C4-2B (cell line): ENCODE results near the gene PTGER4.

Source experiments
- H3K27ac ChIP-seq: fragments of 450-650 bp; 2 replicates; pipeline ENCODE4 v1.5.1; 2017
- ZFX ChIP-seq: fragments of 450-650 bp; IDR thresholded peaks from 2 replicates; pipeline ENCODE4 v1.6.1; 2017
- TF ChIP-seq, protein P1 (sequence below): fragments of 450-650 bp; conservative IDR thresholded peaks from 2 replicates; pipeline ENCODE4 v1.5.1; 2017; ENCODE audit warnings: mild to moderate bottlenecking

Gene PTGER4

DNA sequence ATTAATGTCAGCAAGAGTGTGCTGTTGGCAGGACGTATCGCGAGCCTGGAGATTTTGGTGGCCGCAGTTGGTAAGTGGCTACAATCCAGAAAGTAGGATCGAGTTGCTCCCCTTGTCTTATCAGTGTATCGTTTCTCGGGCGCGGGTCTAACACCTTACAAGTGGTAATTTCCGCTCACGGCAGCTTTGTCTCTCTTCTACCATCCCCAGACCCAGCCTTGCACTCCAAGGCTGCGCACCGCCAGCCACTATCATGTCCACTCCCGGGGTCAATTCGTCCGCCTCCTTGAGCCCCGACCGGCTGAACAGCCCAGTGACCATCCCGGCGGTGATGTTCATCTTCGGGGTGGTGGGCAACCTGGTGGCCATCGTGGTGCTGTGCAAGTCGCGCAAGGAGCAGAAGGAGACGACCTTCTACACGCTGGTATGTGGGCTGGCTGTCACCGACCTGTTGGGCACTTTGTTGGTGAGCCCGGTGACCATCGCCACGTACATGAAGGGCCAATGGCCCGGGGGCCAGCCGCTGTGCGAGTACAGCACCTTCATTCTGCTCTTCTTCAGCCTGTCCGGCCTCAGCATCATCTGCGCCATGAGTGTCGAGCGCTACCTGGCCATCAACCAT is 1.1 kb downstream of the PTGER4 start:
- no peak for TF ChIP-seq ZFX
- TF ChIP-seq, protein P1, sequence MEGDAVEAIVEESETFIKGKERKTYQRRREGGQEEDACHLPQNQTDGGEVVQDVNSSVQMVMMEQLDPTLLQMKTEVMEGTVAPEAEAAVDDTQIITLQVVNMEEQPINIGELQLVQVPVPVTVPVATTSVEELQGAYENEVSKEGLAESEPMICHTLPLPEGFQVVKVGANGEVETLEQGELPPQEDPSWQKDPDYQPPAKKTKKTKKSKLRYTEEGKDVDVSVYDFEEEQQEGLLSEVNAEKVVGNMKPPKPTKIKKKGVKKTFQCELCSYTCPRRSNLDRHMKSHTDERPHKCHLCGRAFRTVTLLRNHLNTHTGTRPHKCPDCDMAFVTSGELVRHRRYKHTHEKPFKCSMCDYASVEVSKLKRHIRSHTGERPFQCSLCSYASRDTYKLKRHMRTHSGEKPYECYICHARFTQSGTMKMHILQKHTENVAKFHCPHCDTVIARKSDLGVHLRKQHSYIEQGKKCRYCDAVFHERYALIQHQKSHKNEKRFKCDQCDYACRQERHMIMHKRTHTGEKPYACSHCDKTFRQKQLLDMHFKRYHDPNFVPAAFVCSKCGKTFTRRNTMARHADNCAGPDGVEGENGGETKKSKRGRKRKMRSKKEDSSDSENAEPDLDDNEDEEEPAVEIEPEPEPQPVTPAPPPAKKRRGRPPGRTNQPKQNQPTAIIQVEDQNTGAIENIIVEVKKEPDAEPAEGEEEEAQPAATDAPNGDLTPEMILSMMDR = no peak
- H3K27ac ChIP-seq = no peak overlapping the region

GRCh38 chr5:40681363-40682153 is 1.8 kb downstream of the PTGER4 start:
- H3K27ac ChIP-seq = no peak overlapping the region
- TF ChIP-seq, protein P1 = no peak
- no peak for TF ChIP-seq ZFX

DNA sequence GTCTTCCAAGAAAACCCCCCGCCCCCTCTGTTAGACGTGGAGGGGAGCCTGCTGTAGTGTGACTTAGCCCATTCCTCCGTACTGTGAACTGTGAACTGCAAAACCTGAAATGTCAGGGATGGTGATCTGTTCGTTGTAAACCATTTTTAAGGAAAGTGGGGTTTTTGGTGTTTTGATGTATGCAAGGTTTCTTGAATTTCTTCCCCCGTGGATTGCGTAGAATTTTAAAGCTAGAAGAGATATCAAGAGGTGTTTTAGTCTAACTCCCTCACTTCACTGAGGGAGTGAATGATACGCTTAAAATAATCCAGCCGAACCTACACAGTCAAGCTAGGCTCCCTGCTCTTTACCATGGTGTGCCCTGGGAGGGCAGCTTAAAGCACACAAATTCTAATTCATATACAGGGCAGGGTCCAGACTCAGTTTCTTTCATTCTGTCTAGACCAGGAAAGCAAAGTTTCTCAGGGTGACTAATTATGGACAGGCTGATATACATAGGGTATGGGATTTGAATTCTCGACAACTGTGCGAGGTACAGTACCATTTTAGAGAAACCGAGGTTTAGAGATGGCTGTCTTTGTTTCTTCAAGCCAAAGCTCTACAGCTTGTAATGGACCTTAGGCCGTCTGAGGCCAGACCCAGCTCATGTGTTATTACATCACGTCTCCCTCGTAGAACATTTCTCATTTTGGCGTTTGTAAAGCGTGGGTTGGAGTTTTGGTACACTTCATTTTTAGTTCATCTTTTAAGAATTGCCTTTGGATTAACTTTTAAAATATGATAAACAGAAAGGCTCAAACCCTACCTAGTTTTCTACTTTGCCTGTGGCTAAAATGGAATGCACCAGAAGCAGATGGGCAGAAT is 2.7 kb downstream of the PTGER4 start:
- TF ChIP-seq, protein P1 = no peak
- TF ChIP-seq ZFX = no peak
- no peak overlapping the region for H3K27ac ChIP-seq

- no peak for TF ChIP-seq ZFX
- TF ChIP-seq, protein P1 = no peak
- H3K27ac ChIP-seq = no peak overlapping the region
Measured at GRCh38 chr5:40683305-40683704, 3.6 kb downstream of the PTGER4 start.

- H3K27ac ChIP-seq = no peak overlapping the region
- TF ChIP-seq, protein P1 = no peak
- no peak for TF ChIP-seq ZFX
Measured at GRCh38 chr5:40685193-40685592, 5.5 kb downstream of the PTGER4 start.

- H3K27ac ChIP-seq = no peak overlapping the region
- TF ChIP-seq ZFX = no peak
- TF ChIP-seq, protein P1 = no peak
Measured at GRCh38 chr5:40685976-40686486, 6.3 kb downstream of the PTGER4 start.
